WTC11 (cell line): ENCODE measurements around the gene IPCEF1. TPM values are rescaled to one million over a fixed set of nuclear protein-coding genes. Genes with fewer than 3 reads are reported as not detected.

Experiments used
- ATAC-seq: fragments of 200-7000 bp; cut with Tn5 transposase; 2 replicates; pipeline ENCODE4 v1.10.0; 2021; ENCODE audit warnings: mild to moderate bottlenecking, moderate library complexity
- CTCF ChIA-PET: fragments of 300-600 bp; sonication (Branson Sonifier 250); formaldehyde crosslinking; loops from one replicate; lab custom pipeline; 2021; ENCODE audit warnings: antibody characterized with exemption; lab: Charles Lee
- POLR2A ChIA-PET: fragments of 350-600 bp; sonication (Branson Sonifier 250); formaldehyde crosslinking; loops from one replicate; lab custom pipeline; 2021; ENCODE audit warnings: antibody characterized with exemption; lab: Charles Lee
- DNase-seq: peaks from one replicate; pipeline ENCODE4 v3.0.0; 2021; ENCODE audit warnings: low spot score
- H3K27ac Mint-ChIP-seq: 2 replicates; pipeline ENCODE4 v1.8.0; 2021; ENCODE audit warnings: mixed read lengths
- H3K27me3 Mint-ChIP-seq: 2 replicates; pipeline ENCODE4 v1.8.0; 2021; ENCODE audit warnings: low read depth, mild to moderate bottlenecking, moderate library complexity, mixed read lengths
- H3K36me3 Mint-ChIP-seq: 2 replicates; pipeline ENCODE4 v1.8.0; 2021; ENCODE audit warnings: mixed read lengths
- H3K4me1 Mint-ChIP-seq: 2 replicates; pipeline ENCODE4 v1.8.0; 2022; ENCODE audit warnings: mixed read lengths
- H3K4me3 Mint-ChIP-seq: 2 replicates; pipeline ENCODE4 v1.8.0; 2021; ENCODE audit warnings: mild to moderate bottlenecking, moderate library complexity, mixed read lengths
- H3K9me3 Mint-ChIP-seq: 2 replicates; pipeline ENCODE4 v1.8.0; 2021; ENCODE audit warnings: mixed read lengths
- EMX1 ChIP-seq: fragments of 250-450 bp; sonication (Bioruptor Pico); IDR thresholded peaks from 2 replicates; pipeline ENCODE4 v1.8.0; 2021; ENCODE audit warnings: mild to moderate bottlenecking
- ETV6 ChIP-seq: sonication (generic); formaldehyde crosslinking; IDR thresholded peaks from 2 replicates; pipeline ENCODE4 v1.8.1; 2022; ENCODE audit warnings: mild to moderate bottlenecking, missing genetic modification reagents
- HMGA2 ChIP-seq: fragments of 250-450 bp; sonication (Bioruptor Pico); IDR thresholded peaks from 2 replicates; pipeline ENCODE4 v1.4.0; 2021; ENCODE audit warnings: mild to moderate bottlenecking, moderate library complexity
- NFATC4 ChIP-seq: fragments of 250-450 bp; sonication (Bioruptor Pico); IDR thresholded peaks from 2 replicates; pipeline ENCODE4 v1.9.0; 2021; ENCODE audit warnings: mild to moderate bottlenecking
- RELA ChIP-seq: sonication (generic); formaldehyde crosslinking; IDR thresholded peaks from 2 replicates; pipeline ENCODE4 v1.8.1; 2022; ENCODE audit warnings: missing genetic modification reagents, mild to moderate bottlenecking, borderline replicate concordance
- RORB ChIP-seq: fragments of 250-450 bp; sonication (Bioruptor Pico); IDR thresholded peaks from 2 replicates; pipeline ENCODE4 v1.9.0; 2021; ENCODE audit warnings: mild to moderate bottlenecking
- SMAD3 ChIP-seq: sonication (generic); formaldehyde crosslinking; IDR thresholded peaks from 2 replicates; pipeline ENCODE4 v1.8.0; 2022; ENCODE audit warnings: missing genetic modification reagents, mild to moderate bottlenecking, borderline replicate concordance
- TCF7 ChIP-seq: sonication (generic); formaldehyde crosslinking; IDR thresholded peaks from 2 replicates; pipeline ENCODE4 v1.8.0; 2022; ENCODE audit warnings: mild to moderate bottlenecking, low read depth, missing genetic modification reagents, moderate library complexity
- ZNF219 ChIP-seq: sonication (generic); formaldehyde crosslinking; IDR thresholded peaks from 2 replicates; pipeline ENCODE4 v1.8.0; 2023; ENCODE audit warnings: missing genetic modification reagents, mild to moderate bottlenecking, borderline replicate concordance
- ZNF232 ChIP-seq: sonication (generic); formaldehyde crosslinking; IDR thresholded peaks from 2 replicates; pipeline ENCODE4 v1.8.0; 2022; ENCODE audit warnings: mild to moderate bottlenecking, missing genetic modification reagents
- ZNF396 ChIP-seq: fragments of 250-450 bp; sonication (Bioruptor Pico); IDR thresholded peaks from 2 replicates; pipeline ENCODE4 v1.8.0; 2021; ENCODE audit warnings: mild to moderate bottlenecking, moderate library complexity, borderline replicate concordance
- ZNF416 ChIP-seq: fragments of 250-450 bp; sonication (Bioruptor Pico); IDR thresholded peaks from 2 replicates; pipeline ENCODE4 v1.9.0; 2021; ENCODE audit warnings: mild to moderate bottlenecking, inconsistent platforms
- ZNF512 ChIP-seq: sonication (generic); formaldehyde crosslinking; IDR thresholded peaks from 2 replicates; pipeline ENCODE4 v1.8.1; 2022; ENCODE audit warnings: missing genetic modification reagents, borderline replicate concordance
- ZNF671 ChIP-seq: fragments of 250-450 bp; sonication (Bioruptor Pico); IDR thresholded peaks from 2 replicates; pipeline ENCODE4 v1.8.0; 2021; ENCODE audit warnings: mild to moderate bottlenecking
- total RNA-seq: library from RNA; stranded (reverse); gene quantifications from 3 replicates; pipeline ENCODE4 v1.2.3, GENCODE V29; 2021
- TF ChIP-seq, protein P1 (sequence below): sonication (generic); formaldehyde crosslinking; IDR thresholded peaks from 2 replicates; pipeline ENCODE4 v1.8.1; 2022; ENCODE audit warnings: mild to moderate bottlenecking, missing genetic modification reagents, moderate library complexity, borderline replicate concordance
- TF ChIP-seq, protein P2 (sequence below): sonication (generic); formaldehyde crosslinking; conservative IDR thresholded peaks from 2 replicates; pipeline ENCODE4 v1.8.1; 2023; ENCODE audit warnings: mild to moderate bottlenecking, low read depth, missing genetic modification reagents, moderate library complexity
- TF ChIP-seq, protein P3 (sequence below): sonication (generic); formaldehyde crosslinking; IDR thresholded peaks from 2 replicates; pipeline ENCODE4 v1.8.0; 2022; ENCODE audit warnings: missing genetic modification reagents

Gene IPCEF1
- total RNA-seq, 1 experiment from 2014 or later: 1.3 TPM

GRCh38 chr6:154167126-154167525 lies 189.5 kb downstream of the IPCEF1 start (continued):
- TF ChIP-seq ZNF512 (CRISPR knock-in tag) (no peak), ZNF671 (no peak), ZNF219 (CRISPR knock-in tag) (no peak), HMGA2 (CRISPR knock-in tag) (no peak), SMAD3 (no peak), ZNF396 (no peak)
- TF ChIP-seq, protein P1, sequence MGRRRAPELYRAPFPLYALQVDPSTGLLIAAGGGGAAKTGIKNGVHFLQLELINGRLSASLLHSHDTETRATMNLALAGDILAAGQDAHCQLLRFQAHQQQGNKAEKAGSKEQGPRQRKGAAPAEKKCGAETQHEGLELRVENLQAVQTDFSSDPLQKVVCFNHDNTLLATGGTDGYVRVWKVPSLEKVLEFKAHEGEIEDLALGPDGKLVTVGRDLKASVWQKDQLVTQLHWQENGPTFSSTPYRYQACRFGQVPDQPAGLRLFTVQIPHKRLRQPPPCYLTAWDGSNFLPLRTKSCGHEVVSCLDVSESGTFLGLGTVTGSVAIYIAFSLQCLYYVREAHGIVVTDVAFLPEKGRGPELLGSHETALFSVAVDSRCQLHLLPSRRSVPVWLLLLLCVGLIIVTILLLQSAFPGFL (CRISPR knock-in tag): no peak

DNA sequence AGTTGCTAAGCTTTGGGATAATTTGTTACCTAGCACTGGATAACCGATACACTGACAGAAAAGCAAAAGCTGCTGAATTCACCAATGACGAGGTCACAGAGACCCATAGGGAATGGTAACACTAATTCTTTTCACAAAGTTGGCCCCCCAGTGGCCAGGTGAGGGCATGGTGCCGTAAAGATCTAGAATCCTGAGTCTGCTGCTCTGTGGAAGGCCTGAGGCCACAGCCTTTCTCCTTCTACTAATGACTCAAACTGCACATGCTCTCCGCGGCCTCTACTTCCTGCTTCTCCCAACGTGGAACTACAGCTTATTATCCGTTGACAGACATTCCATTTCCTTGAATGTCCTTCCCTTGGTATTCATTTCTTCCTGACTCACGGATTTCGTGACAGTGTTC lies 190.5 kb downstream of the IPCEF1 start:
- ChIA-PET CTCF (no interaction called here), POLR2A (no interaction called here)
- Mint-ChIP-seq H3K27me3 (no peaks in the 10 kb centered on the region), H3K4me3 (no peak overlapping the region), H3K36me3 (peaks cover 15% of the 10 kb centered on the region; the same call in 1 of the 2 replicates), H3K9me3 (peaks cover 38% of the 10 kb centered on the region), H3K4me1 (no peaks in the 10 kb centered on the region), H3K27ac (no peak overlapping the region)
- peak; percentile 17 for DNase-seq
- no peak for TF ChIP-seq NFATC4 (CRISPR knock-in tag)
- TF ChIP-seq ZNF232 (CRISPR knock-in tag): no peak
- TF ChIP-seq ZNF219 (CRISPR knock-in tag): no peak
- no peak for TF ChIP-seq RORB (CRISPR knock-in tag)
- no peak for TF ChIP-seq EMX1
- TF ChIP-seq, protein P2, sequence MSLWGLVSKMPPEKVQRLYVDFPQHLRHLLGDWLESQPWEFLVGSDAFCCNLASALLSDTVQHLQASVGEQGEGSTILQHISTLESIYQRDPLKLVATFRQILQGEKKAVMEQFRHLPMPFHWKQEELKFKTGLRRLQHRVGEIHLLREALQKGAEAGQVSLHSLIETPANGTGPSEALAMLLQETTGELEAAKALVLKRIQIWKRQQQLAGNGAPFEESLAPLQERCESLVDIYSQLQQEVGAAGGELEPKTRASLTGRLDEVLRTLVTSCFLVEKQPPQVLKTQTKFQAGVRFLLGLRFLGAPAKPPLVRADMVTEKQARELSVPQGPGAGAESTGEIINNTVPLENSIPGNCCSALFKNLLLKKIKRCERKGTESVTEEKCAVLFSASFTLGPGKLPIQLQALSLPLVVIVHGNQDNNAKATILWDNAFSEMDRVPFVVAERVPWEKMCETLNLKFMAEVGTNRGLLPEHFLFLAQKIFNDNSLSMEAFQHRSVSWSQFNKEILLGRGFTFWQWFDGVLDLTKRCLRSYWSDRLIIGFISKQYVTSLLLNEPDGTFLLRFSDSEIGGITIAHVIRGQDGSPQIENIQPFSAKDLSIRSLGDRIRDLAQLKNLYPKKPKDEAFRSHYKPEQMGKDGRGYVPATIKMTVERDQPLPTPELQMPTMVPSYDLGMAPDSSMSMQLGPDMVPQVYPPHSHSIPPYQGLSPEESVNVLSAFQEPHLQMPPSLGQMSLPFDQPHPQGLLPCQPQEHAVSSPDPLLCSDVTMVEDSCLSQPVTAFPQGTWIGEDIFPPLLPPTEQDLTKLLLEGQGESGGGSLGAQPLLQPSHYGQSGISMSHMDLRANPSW (CRISPR knock-in tag): no peak
- no peak for TF ChIP-seq RELA (CRISPR knock-in tag)
- no peak for TF ChIP-seq ETV6 (CRISPR knock-in tag)
- no peak for TF ChIP-seq ZNF512 (CRISPR knock-in tag)
- no peak for TF ChIP-seq TCF7 (CRISPR knock-in tag)
- TF ChIP-seq, protein P3, sequence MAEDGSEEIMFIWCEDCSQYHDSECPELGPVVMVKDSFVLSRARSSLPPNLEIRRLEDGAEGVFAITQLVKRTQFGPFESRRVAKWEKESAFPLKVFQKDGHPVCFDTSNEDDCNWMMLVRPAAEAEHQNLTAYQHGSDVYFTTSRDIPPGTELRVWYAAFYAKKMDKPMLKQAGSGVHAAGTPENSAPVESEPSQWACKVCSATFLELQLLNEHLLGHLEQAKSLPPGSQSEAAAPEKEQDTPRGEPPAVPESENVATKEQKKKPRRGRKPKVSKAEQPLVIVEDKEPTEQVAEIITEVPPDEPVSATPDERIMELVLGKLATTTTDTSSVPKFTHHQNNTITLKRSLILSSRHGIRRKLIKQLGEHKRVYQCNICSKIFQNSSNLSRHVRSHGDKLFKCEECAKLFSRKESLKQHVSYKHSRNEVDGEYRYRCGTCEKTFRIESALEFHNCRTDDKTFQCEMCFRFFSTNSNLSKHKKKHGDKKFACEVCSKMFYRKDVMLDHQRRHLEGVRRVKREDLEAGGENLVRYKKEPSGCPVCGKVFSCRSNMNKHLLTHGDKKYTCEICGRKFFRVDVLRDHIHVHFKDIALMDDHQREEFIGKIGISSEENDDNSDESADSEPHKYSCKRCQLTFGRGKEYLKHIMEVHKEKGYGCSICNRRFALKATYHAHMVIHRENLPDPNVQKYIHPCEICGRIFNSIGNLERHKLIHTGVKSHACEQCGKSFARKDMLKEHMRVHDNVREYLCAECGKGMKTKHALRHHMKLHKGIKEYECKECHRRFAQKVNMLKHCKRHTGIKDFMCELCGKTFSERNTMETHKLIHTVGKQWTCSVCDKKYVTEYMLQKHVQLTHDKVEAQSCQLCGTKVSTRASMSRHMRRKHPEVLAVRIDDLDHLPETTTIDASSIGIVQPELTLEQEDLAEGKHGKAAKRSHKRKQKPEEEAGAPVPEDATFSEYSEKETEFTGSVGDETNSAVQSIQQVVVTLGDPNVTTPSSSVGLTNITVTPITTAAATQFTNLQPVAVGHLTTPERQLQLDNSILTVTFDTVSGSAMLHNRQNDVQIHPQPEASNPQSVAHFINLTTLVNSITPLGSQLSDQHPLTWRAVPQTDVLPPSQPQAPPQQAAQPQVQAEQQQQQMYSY (CRISPR knock-in tag): no peak
- TF ChIP-seq ZNF416 (CRISPR knock-in tag): no peak
- ATAC-seq: peak; percentile 90
